ENCODE data around the gene FLT3.
A peak's percentile ranks its signal among the peaks of the same experiment; 100 is the strongest.

FLT3 gene

GRCh38 chr13:27956576-27957300 lies 143.6 kb downstream of the FLT3 start:
- FAIRE-seq: peak; percentile 27

DNA sequence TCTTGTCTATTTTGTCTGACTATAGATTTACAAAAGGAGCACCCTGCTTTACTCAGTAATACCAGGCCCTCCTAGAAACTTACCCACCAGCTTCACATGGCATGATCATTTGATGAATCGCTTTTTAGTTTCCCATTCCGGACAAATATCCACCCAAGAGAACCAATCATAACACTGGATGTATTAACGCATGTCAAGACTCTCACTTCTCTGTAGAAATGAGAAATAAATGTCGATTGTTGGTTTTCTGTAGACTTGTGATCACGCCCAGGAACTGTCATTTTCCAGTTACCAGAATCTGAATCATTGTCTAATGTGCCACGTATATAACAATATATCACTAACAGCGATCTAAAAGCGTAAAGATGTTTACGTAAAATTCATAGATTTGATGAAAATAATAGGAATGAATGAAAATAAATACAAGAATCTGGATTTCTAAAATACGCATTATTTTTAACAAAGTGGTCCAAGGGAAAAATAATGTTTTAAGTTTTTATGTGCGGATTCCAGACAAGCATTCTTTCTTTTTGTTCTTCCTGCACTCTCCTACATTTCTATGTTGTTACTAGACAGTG lies 145.3 kb downstream of the FLT3 start:
- peak; percentile 36 for FAIRE-seq

DNA sequence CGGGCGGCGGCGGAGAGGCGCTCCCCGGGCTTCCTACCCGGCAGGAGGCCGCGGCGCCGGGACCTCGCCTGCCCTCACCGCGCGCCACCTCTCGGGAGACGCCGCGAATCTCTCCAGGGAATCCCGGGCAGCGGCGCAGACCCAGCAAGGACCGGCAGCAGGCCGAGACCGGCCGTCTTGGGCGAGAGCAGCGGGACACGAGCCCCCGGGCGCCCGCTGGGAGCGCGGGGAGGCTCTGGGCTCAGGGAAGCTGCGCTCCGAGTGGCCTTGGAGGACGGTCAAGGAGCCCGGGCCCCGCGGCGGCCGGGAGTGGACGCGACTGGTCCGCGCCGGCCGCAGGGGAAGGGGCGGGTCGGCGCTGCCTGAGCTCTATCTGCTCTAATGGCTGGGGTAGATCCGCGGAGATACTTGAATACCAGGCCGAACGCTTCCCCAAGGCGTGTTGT lies 145.9 kb downstream of the FLT3 start:
- no peak for FAIRE-seq

DNA sequence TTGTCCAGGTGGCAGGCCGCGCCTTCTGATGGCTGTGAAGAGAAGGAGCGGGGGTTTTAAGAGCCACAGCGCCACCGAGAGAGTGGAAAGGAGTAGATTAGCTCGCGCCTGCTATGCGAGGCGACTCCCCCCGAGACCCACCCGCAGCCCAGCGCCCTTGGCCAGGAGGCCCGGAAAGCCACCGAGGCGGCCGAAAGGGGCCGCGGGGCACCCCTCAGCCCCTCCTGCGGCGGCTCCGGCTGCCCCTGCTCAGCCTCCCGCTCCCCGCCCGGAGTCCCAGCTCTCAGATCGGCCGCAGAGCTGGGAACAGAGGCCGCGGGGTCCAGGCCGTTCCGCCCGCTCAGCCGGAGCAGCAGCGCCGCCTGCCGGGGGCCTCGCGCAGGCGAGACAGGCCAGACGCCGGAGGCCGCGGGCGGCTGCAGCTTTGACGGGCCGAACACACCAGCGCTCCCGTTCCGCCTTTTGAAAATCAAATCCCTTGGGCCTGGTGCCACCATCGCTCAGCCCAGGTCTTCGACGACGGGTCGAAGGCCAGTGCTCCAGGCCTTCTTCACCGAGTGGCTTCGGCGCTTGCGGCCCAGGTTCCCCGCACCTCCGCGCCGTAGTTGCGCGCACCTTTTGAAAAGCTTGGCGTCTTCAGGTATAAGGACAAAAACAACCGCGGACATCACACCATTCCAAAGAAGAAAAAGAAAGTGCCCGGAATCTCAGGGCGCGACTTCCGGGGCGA lies 146.5 kb downstream of the FLT3 start:
- no peak for FAIRE-seq
